ES-I3 (cell line): ENCODE data around the gene WBP2NL.
"Not testable (repeated sequence)": the region's sequence is repeated elsewhere in the genome, so short reads cannot be mapped to it uniquely, and the experiment has no call there.

Experiments used
- H3K36me3 ChIP-seq: 2 replicates; pipeline ENCODE4 v1.6.1; 2013; ENCODE audit warnings: mild to moderate bottlenecking, low read length, control low read depth, moderate library complexity; ENCODE audit not compliant: insufficient read depth
- H3K4me1 ChIP-seq: 2 replicates; pipeline ENCODE4 v1.6.1; 2013; ENCODE audit warnings: mild to moderate bottlenecking, control low read depth, low read length; ENCODE audit not compliant: insufficient read depth
- H3K9ac ChIP-seq: 2 replicates; pipeline ENCODE4 v1.6.1; 2013; ENCODE audit warnings: low read depth, mild to moderate bottlenecking, low read length, moderate library complexity
- H3K9me3 ChIP-seq: 2 replicates; pipeline ENCODE4 v1.6.1; 2013; ENCODE audit warnings: mild to moderate bottlenecking, low read length, moderate library complexity; ENCODE audit not compliant: control insufficient read depth, insufficient read depth

Gene WBP2NL

GRCh38 chr22:42067671-42068251 is 69.2 kb downstream of the WBP2NL start:
- no peaks in the 10 kb centered on the region for H3K36me3 ChIP-seq
- no peak overlapping the region for H3K9ac ChIP-seq
- peaks cover 19% of the 10 kb centered on the region for H3K4me1 ChIP-seq
- no peaks in the 10 kb centered on the region for H3K9me3 ChIP-seq

GRCh38 chr22:42068291-42068690 is 69.7 kb downstream of the WBP2NL start:
- Histone ChIP-seq H3K9ac (no peak overlapping the region), H3K4me1 (peaks cover 19% of the 10 kb centered on the region), H3K9me3 (no peaks in the 10 kb centered on the region), H3K36me3 (no peaks in the 10 kb centered on the region)

- Histone ChIP-seq H3K36me3 (no peaks in the 10 kb centered on the region), H3K4me1 (peaks cover 15% of the 10 kb centered on the region), H3K9me3 (no peaks in the 10 kb centered on the region), H3K9ac (peak overlapping the region; percentile 66; the same call in 1 of the 2 replicates)
These were observed 71.4 kb downstream of the WBP2NL start for GRCh38 chr22:42069801-42070516.

- peaks cover 8% of the 10 kb centered on the region; the same call in 1 of the 2 replicates for H3K4me1 ChIP-seq
- H3K9ac ChIP-seq, result peak within 1 kb of the TSS; percentile 66; the same call in 1 of the 2 replicates
- no peaks in the 10 kb centered on the region for H3K36me3 ChIP-seq
- no peaks in the 10 kb centered on the region for H3K9me3 ChIP-seq
These were observed 72.2 kb downstream of the WBP2NL start, which contains the start of gene NAGA for GRCh38 chr22:42070517-42071422. TSS of gene NAGA (minus strand) at chr22:42070812. CDS start at chr22:42070297, 515 bp downstream.

GRCh38 chr22:42071508-42071907 is 72.9 kb downstream of the WBP2NL start:
- H3K4me1 ChIP-seq, H3K9me3 ChIP-seq, H3K36me3 ChIP-seq: not testable (repeated sequence)
- peak overlapping the region; percentile 66; the same call in 1 of the 2 replicates for H3K9ac ChIP-seq

GRCh38 chr22:42072606-42073330 is 74.2 kb downstream of the WBP2NL start:
- H3K36me3 ChIP-seq, result no peaks in the 10 kb centered on the region
- H3K4me1 ChIP-seq, result no peaks in the 10 kb centered on the region
- H3K9ac ChIP-seq, result no peak overlapping the region
- H3K9me3 ChIP-seq, result no peaks in the 10 kb centered on the region

- H3K9me3 ChIP-seq, result no peaks in the 10 kb centered on the region
- H3K4me1 ChIP-seq, result 0 out of 2 replicates have a peak, but pooled peaks cover 5% of the 10 kb centered on the region
- H3K9ac ChIP-seq, result peak overlapping the region; percentile 55; the same call in 1 of the 2 replicates
- no peaks in the 10 kb centered on the region for H3K36me3 ChIP-seq
These were observed 75.0 kb downstream of the WBP2NL start for GRCh38 chr22:42073621-42074041.

GRCh38 chr22:42074132-42074811 is 75.7 kb downstream of the WBP2NL start, which contains the start of gene PHETA2:
TSS of gene PHETA2 (plus strand) at chr22:42074248. CDS start at chr22:42077294, 3,046 bp downstream.
- Histone ChIP-seq H3K4me1 (0 out of 2 replicates have a peak, but pooled peaks cover 5% of the 10 kb centered on the region), H3K36me3 (no peaks in the 10 kb centered on the region), H3K9ac (peak within 1 kb of the TSS; percentile 55), H3K9me3 (no peaks in the 10 kb centered on the region)

- no peaks in the 10 kb centered on the region for H3K36me3 ChIP-seq
- H3K4me1 ChIP-seq, result 0 out of 2 replicates have a peak, but pooled peaks cover 5% of the 10 kb centered on the region
- peak overlapping the region; percentile 55; the same call in 1 of the 2 replicates for H3K9ac ChIP-seq
- H3K9me3 ChIP-seq, result no peaks in the 10 kb centered on the region
These were observed 76.5 kb downstream of the WBP2NL start for GRCh38 chr22:42074846-42075676.

GRCh38 chr22:42076764-42077485 is 78.3 kb downstream of the WBP2NL start:
- no peaks in the 10 kb centered on the region for H3K36me3 ChIP-seq
- H3K9ac ChIP-seq, result no peak overlapping the region
- H3K9me3 ChIP-seq, result no peaks in the 10 kb centered on the region
- H3K4me1 ChIP-seq, result peaks cover 5% of the 10 kb centered on the region; the same call in 1 of the 2 replicates

GRCh38 chr22:42077486-42078125 is 79.0 kb downstream of the WBP2NL start:
- H3K9ac ChIP-seq, result no peak overlapping the region

More at GRCh38 chr22:42077486-42078125, 79.0 kb downstream of the WBP2NL start:
- Histone ChIP-seq H3K9me3 (no peaks in the 10 kb centered on the region), H3K4me1 (peaks cover 5% of the 10 kb centered on the region; the same call in 1 of the 2 replicates), H3K36me3 (no peaks in the 10 kb centered on the region)
